Right atrium auricular region (tissue), 2 donors: ENCODE results near the gene TMEM201. TPM values are rescaled to one million over a fixed set of nuclear protein-coding genes. Genes with fewer than 3 reads are reported as not detected.

Experiments
- DNase-seq: peaks from one replicate; pipeline ENCODE4 v3.0.0-alpha.2; 2019; ENCODE audit warnings: low spot score
- H3K27ac ChIP-seq, 2 donors: fragments of 200-600 bp; sonication (generic); 1 replicate in 1 of 2; 2 replicates in 1 of 2; pipeline ENCODE4 v1.5.1; 2016 to 2019
- H3K27me3 ChIP-seq, 2 donors: fragments of 200-600 bp; sonication (generic); one replicate each; pipeline versions ENCODE4 v1.5.1 to v1.6.0; 2017 to 2019
- H3K36me3 ChIP-seq: fragments of 200-600 bp; sonication (generic); one replicate; pipeline ENCODE4 v1.5.1; 2016
- H3K4me1 ChIP-seq, 2 donors: fragments of 200-600 bp; sonication (generic); one replicate each; pipeline versions ENCODE4 v1.5.1 to v1.6.0; 2017 to 2019
- H3K4me3 ChIP-seq, 2 donors: fragments of 200-600 bp; sonication (generic); 1 replicate in 1 of 2; 2 replicates in 1 of 2; pipeline ENCODE4 v1.5.1; 2017 to 2019; ENCODE audit warnings: mild to moderate bottlenecking in 1 of 2, moderate library complexity in 1 of 2
- H3K9me3 ChIP-seq, 2 donors: fragments of 200-600 bp; sonication (generic); one replicate each; pipeline ENCODE4 v1.5.1; 2019
- total RNA-seq, 2 donors: library from RNA; depleted of rRNA; stranded (reverse); fragments of >200 nt; gene quantifications; one replicate each; pipeline ENCODE4 v1.1.0, GENCODE V29; 2016
- TF ChIP-seq, protein P1 (sequence below), 2 donors: fragments of 200-600 bp; sonication (generic); IDR thresholded peaks; one replicate each; pipeline ENCODE4 v1.5.1; 2019; ENCODE audit warnings: antibody characterized with exemption in 2 of 2

Gene TMEM201
- total RNA-seq, 2 donors from 2014 or later = 17.2 to 18.6 TPM

DNA sequence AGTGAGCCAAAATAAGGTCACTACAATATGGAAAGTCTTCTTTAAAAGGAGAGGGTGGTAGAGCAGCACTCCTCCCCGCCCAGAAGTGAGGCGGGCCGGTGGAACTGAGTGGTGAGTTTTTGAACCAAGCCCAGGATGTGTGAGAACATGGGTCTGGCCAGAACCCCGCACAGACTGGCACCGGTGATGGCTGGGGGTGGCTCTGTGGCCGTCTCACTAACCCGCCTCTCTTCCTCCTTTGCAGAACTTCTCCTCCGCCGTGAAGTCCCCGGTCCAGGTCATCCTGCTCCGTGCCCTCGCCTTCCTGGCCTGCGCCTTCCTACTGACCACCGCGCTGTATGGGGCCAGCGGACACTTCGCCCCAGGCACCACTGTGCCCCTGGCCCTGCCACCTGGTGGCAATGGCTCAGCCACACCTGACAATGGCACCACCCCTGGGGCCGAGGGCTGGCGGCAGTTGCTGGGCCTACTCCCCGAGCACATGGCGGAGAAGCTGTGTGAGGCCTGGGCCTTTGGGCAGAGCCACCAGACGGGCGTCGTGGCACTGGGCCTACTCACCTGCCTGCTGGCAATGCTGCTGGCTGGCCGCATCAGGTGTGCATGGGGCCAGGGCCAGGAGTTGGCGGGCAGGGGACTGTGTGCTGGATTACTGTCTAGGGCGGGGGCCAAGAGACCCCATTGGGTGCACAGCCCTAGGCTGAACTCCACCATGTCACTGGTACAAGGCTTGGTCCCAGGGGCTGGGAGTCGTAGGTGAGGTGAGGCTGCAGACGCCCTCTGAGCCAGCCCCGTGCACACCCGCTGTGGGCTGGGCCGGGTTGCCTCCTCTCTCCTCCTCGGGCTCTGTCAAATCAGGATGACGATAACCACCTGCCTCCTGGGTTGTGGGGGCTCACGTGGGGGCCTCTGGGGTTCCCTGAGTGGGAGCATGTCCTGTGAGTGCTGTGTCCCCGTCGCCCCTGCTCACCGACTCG, 12.4 kb downstream of the TMEM201 start:
- Histone ChIP-seq H3K36me3 (peaks cover 36% of the 10 kb centered on the region), H3K4me3 (no peak overlapping the region), H3K27me3 (no peaks in the 10 kb centered on the region), H3K9me3 (no peaks in the 10 kb centered on the region), H3K4me1 (peaks cover 0 to 17% of the 10 kb centered on the region in 2 donors), H3K27ac (no peak overlapping the region)
- DNase-seq = no peak
- TF ChIP-seq, protein P1, sequence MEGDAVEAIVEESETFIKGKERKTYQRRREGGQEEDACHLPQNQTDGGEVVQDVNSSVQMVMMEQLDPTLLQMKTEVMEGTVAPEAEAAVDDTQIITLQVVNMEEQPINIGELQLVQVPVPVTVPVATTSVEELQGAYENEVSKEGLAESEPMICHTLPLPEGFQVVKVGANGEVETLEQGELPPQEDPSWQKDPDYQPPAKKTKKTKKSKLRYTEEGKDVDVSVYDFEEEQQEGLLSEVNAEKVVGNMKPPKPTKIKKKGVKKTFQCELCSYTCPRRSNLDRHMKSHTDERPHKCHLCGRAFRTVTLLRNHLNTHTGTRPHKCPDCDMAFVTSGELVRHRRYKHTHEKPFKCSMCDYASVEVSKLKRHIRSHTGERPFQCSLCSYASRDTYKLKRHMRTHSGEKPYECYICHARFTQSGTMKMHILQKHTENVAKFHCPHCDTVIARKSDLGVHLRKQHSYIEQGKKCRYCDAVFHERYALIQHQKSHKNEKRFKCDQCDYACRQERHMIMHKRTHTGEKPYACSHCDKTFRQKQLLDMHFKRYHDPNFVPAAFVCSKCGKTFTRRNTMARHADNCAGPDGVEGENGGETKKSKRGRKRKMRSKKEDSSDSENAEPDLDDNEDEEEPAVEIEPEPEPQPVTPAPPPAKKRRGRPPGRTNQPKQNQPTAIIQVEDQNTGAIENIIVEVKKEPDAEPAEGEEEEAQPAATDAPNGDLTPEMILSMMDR (IDR thresholded peaks at IDR 0.05) = no peak

GRCh38 chr1:9601942-9602793, 13.5 kb downstream of the TMEM201 start:
- H3K4me1 ChIP-seq = peaks cover 0 to 9% of the 10 kb centered on the region in 2 donors
- DNase-seq = no peak
- TF ChIP-seq, protein P1 (IDR thresholded peaks at IDR 0.05) = no peak
- peaks cover 36% of the 10 kb centered on the region for H3K36me3 ChIP-seq
- no peak overlapping the region for H3K27ac ChIP-seq
- no peaks in the 10 kb centered on the region for H3K9me3 ChIP-seq
- no peak overlapping the region for H3K4me3 ChIP-seq
- no peaks in the 10 kb centered on the region for H3K27me3 ChIP-seq

DNA sequence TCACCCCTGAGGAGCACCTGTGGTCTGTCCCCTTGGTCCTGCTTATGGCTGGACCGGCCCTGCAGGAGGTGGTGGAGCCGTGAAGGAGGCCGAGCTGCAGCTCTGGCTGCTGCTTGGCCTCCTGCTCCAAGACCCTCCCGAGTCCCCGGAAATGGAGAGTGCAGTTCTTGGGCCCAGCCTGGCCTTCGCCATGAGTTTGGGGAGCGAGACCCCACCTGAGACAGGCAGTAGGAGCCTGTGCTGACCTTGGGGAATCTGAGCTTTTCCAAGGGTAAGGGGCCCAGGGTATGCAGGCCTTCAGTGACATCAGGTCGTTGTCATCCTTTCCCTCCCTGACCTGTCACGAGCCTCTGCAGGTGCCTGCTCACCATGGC, 14.1 kb downstream of the TMEM201 start:
- no peak for DNase-seq
- H3K4me3 ChIP-seq = no peak overlapping the region
- no peaks in the 10 kb centered on the region for H3K9me3 ChIP-seq
- peaks cover 33% of the 10 kb centered on the region for H3K36me3 ChIP-seq
- TF ChIP-seq, protein P1 (IDR thresholded peaks at IDR 0.05) = no peak
- H3K4me1 ChIP-seq = peaks cover 0 to 7% of the 10 kb centered on the region in 2 donors
- H3K27me3 ChIP-seq = no peaks in the 10 kb centered on the region
- H3K27ac ChIP-seq = no peak overlapping the region

- TF ChIP-seq, protein P1 (IDR thresholded peaks at IDR 0.05) = no peak
- no peak overlapping the region for H3K27ac ChIP-seq
- peaks cover 28% of the 10 kb centered on the region for H3K36me3 ChIP-seq
- no peaks in the 10 kb centered on the region for H3K27me3 ChIP-seq
- H3K4me1 ChIP-seq = peaks cover 0 to 7% of the 10 kb centered on the region in 2 donors
- no peak for DNase-seq
- no peaks in the 10 kb centered on the region for H3K9me3 ChIP-seq
- no peak overlapping the region for H3K4me3 ChIP-seq
Measured at GRCh38 chr1:9603307-9603706, 14.6 kb downstream of the TMEM201 start.

GRCh38 chr1:9603766-9604753, 15.3 kb downstream of the TMEM201 start:
- Histone ChIP-seq H3K4me1 (peaks cover 0 to 7% of the 10 kb centered on the region in 2 donors), H3K4me3 (no peak overlapping the region), H3K27me3 (no peaks in the 10 kb centered on the region), H3K9me3 (no peaks in the 10 kb centered on the region), H3K27ac (no peak overlapping the region), H3K36me3 (peaks cover 26% of the 10 kb centered on the region)
- DNase-seq = no peak
- TF ChIP-seq, protein P1 (IDR thresholded peaks at IDR 0.05) = no peak
